ENCODE measurements around the gene TINAGL1.

TINAGL1 gene

DNA sequence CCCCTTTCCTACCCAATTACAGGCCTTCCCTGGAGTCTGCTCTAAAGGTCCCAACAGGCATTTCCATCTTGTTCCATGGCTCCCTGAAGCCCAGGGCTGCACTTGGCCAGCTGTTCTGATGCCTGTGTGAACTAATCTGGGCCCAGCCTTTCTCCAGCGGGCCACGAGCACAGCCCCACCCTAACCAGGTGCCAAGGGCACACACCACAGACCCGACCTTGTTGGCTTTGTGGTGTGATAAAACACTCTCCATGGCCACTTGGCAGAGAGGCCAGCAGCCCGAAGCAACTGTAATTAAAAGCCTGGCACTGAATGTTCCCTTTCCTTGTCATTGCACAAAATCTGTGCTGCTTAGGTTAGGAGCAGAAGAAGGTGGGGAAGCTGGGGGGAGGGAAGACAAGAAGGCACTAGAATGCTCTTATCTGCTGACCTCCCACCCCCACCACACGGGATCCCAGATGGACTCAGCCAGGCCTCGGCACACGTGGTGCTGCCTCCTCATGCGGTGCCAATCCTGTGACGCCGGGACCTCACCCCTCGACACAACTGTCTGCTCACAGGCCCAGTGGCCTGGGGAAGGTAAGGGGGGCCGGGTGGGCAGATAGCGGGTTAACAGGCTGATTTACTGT is 51.1 kb downstream of the TINAGL1 start:
- DNase-seq (ENCODE audit: low read depth): no peak

GRCh38 chr1:31627930-31628559 is 51.7 kb downstream of the TINAGL1 start:
- no peak for DNase-seq (ENCODE audit: low read depth)

DNA sequence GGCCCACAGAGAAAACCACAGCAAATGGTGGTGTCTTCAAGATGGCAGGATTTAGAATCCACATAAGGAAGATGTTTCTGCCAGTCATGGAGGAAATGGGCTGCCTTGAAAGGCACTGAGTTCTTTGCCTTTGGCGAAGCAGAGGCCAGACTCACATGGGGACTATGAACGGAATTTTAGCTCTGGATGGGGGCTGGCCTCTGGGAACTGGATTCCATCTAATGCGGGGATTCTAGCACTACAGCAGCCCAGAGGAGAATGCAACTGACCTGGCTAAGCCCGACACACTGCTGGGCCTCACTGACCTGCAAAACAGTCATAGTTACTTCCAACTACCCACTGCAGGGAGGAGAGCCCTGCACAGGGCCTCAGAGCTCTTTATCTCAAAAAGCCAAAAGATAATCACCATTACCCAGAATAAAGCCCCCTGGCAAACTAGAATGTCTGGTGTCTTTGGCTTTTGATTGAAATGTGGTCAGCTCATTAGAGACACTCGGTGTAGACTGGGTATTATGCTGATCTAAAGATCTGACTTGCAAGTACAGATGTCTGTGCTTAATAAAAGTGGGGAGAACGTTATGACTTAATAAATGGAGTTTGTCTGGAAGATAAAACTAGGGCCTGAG is 52.7 kb downstream of the TINAGL1 start:
- DNase-seq (ENCODE audit: low read depth): no peak

- DNase-seq (ENCODE audit: low read depth): no peak
Measured at GRCh38 chr1:31632649-31633048, 56.3 kb downstream of the TINAGL1 start.

DNA sequence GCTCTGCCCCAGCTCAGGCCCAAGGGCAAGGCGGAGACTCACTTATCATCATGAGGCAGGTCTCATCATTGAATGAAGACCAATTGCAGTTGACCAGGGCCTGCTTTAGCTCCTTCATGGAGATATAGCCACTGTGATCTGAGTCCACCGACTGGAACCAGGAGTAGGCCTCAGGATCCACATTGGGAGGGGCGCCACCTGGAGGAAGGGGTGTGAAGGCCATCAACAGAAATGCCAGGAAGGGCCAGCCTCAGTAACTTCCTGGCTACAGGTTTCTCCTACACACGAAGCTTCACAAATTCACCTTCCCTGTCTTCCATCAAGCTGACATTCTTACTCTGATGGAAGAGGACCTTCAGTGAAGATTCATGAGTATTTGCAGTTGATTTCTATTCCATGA is 56.8 kb downstream of the TINAGL1 start:
- DNase-seq (ENCODE audit: low read depth): no peak

All from activated gamma-delta T cell treated with anti-CD3 and anti-CD28 coated beads, Interleukin-2, amount 50 U/mL, for 16 hours (primary cell).